ENCODE data around the gene ITPRIP.
A peak's percentile ranks its signal among the peaks of the same experiment; 100 is the strongest.

Gene ITPRIP

GRCh38 chr10:104324931-104325330, 13.3 kb downstream of the ITPRIP start:
- no peak for DNase-seq

GRCh38 chr10:104324221-104324686, 14.0 kb downstream of the ITPRIP start:
- DNase-seq: no peak

GRCh38 chr10:104323760-104324201, 14.5 kb downstream of the ITPRIP start:
- no peak for DNase-seq

GRCh38 chr10:104323085-104323484, 15.2 kb downstream of the ITPRIP start:
- DNase-seq: no peak

GRCh38 chr10:104322416-104322782, 15.9 kb downstream of the ITPRIP start:
- peak in 1 of 2 experiments; percentile 23 for DNase-seq

GRCh38 chr10:104321725-104322415, 16.4 kb downstream of the ITPRIP start:
- no peak for DNase-seq

- DNase-seq: no peak
Measured at GRCh38 chr10:104321226-104321625, 17.0 kb downstream of the ITPRIP start.

- DNase-seq: no peak
Measured at GRCh38 chr10:104318810-104319741, 19.2 kb downstream of the ITPRIP start.

- no peak for DNase-seq
Measured at GRCh38 chr10:104318326-104318725, 19.9 kb downstream of the ITPRIP start.

GRCh38 chr10:104317726-104318299, 20.5 kb downstream of the ITPRIP start:
- DNase-seq: no peak

GRCh38 chr10:104317269-104317710, 21.0 kb downstream of the ITPRIP start:
- DNase-seq: no peak

- DNase-seq: no peak
Measured at GRCh38 chr10:104316321-104317099, 21.8 kb downstream of the ITPRIP start.

- no peak for DNase-seq
Measured at GRCh38 chr10:104315486-104315921, 22.8 kb downstream of the ITPRIP start.

- no peak for DNase-seq
Measured at GRCh38 chr10:104314591-104315485, 23.4 kb downstream of the ITPRIP start.

- DNase-seq: no peak
Measured at GRCh38 chr10:104311184-104311720, 27.0 kb downstream of the ITPRIP start.

GRCh38 chr10:104309980-104310978, 28.0 kb downstream of the ITPRIP start:
- no peak for DNase-seq

GRCh38 chr10:104308439-104308903, 29.8 kb downstream of the ITPRIP start:
- no peak for DNase-seq

GRCh38 chr10:104307576-104308438, 30.5 kb downstream of the ITPRIP start:
- no peak for DNase-seq

GRCh38 chr10:104306897-104307296, 31.4 kb downstream of the ITPRIP start:
- DNase-seq: no peak
